GM10248 (cell line): Measurements from ENCODE around the gene CLMN.

Source experiments
- CTCF ChIA-PET: fragments of 300-600 bp; sonication (Branson Sonifier 250); formaldehyde crosslinking; extraction: SDS; loops from one replicate; lab custom pipeline; 2021; ENCODE audit warnings: antibody characterized with exemption; lab: Yijun Ruan, JAX
- POLR2A ChIA-PET: fragments of 350-650 bp; sonication (Branson Sonifier 250); formaldehyde crosslinking; extraction: SDS; loops from one replicate; lab custom pipeline; 2020; ENCODE audit warnings: antibody characterized with exemption; lab: Yijun Ruan, JAX
- DNase-seq: peaks from one replicate; pipeline ENCODE4 v3.0.0; 2012; ENCODE audit errors: extremely low spot score
- CTCF ChIP-seq: IDR thresholded peaks from 2 replicates; pipeline ENCODE4 v1.5.1; 2012; ENCODE audit warnings: mild to moderate bottlenecking, low read depth; ENCODE audit errors: extremely low read depth, missing control alignments, control extremely low read depth

The CLMN gene

GRCh38 chr14:95195031-95195430, 124.7 kb downstream of the CLMN start:
- ChIA-PET CTCF (interaction anchor here (1.0 to 1.5 kb wide), 3 partner anchors 11 to 505 kb away, joined by 3 to 9 read pairs (median 4); no protein-coding TSS in a partner anchor), POLR2A (no interaction called here)
- TF ChIP-seq CTCF, result no peak
- DNase-seq, result no peak

GRCh38 chr14:95193081-95193480, 126.6 kb downstream of the CLMN start:
- DNase-seq, result no peak
- POLR2A ChIA-PET, result no interaction called here
- TF ChIP-seq CTCF, result no peak
- CTCF ChIA-PET, result interaction anchor here (1.3 kb wide), 1 partner anchor 19 kb away, joined by 3 read pairs; no protein-coding TSS in a partner anchor

- POLR2A ChIA-PET, result no interaction called here
- DNase-seq, result no peak
- TF ChIP-seq CTCF, result no peak
- CTCF ChIA-PET, result interaction anchor here (1.3 kb wide), 1 partner anchor 20 kb away, joined by 3 read pairs; no protein-coding TSS in a partner anchor
Observed at GRCh38 chr14:95192311-95192710, 127.4 kb downstream of the CLMN start.

- DNase-seq, result no peak
- TF ChIP-seq CTCF, result no peak
- CTCF ChIA-PET, result interaction anchor here (1.3 kb wide), 1 partner anchor 21 kb away, joined by 3 read pairs; no protein-coding TSS in a partner anchor
- POLR2A ChIA-PET, result no interaction called here
Observed at GRCh38 chr14:95191445-95192199, 128.1 kb downstream of the CLMN start.

GRCh38 chr14:95190857-95191256, 128.9 kb downstream of the CLMN start:
- DNase-seq, result no peak
- CTCF ChIA-PET, result interaction anchor here (0.7 kb wide), 1 partner anchor 552 kb away, joined by 3 read pairs; no protein-coding TSS in a partner anchor
- no peak for TF ChIP-seq CTCF
- POLR2A ChIA-PET, result no interaction called here

GRCh38 chr14:95190346-95190840, 129.3 kb downstream of the CLMN start:
- CTCF ChIA-PET, result interaction anchor here (0.7 to 0.8 kb wide), 2 partner anchors 13 to 552 kb away, joined by 3 read pairs; no protein-coding TSS in a partner anchor
- POLR2A ChIA-PET, result no interaction called here
- no peak for TF ChIP-seq CTCF
- DNase-seq, result no peak
